Activated CD4-positive, alpha-beta T cell treated with anti-CD3 and anti-CD28 coated beads, Interleukin-2, amount 50 U/mL, for 4 hours (primary cell): ENCODE results near the gene WASHC4.
"Not testable (repeated sequence)": the region's sequence is repeated elsewhere in the genome, so short reads cannot be mapped to it uniquely, and the experiment has no call there.

ENCODE experiments used
- DNase-seq, 2 experiments: peaks; one replicate each; pipeline ENCODE4 v3.0.0-alpha.2; 2020

Gene WASHC4

DNA sequence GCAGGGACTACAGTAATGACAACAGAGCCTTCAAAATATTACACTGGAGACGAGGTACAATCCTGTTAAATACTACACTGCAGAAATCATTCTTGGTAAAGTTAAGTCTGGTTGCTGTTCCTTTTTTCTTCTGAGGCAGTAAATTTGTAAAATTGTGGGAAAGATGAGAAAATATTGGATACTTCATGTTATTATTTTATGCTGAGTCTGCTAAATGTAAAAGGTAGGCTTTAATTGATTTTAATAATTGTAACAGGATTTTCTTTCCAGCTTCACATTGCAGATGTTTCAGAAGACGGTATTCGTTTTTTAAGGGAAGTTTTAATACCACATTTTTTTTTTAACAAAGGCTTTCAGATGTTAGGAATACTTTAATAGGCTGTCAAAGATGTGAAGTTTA is 62.6 kb downstream of the WASHC4 start:
- DNase-seq = no peak

GRCh38 chr12:105171691-105172436 is 64.3 kb downstream of the WASHC4 start:
- no peak for DNase-seq

GRCh38 chr12:105175397-105175990 is 68.0 kb downstream of the WASHC4 start:
- DNase-seq = no peak

GRCh38 chr12:105177208-105177607 is 69.7 kb downstream of the WASHC4 start:
- no peak for DNase-seq

DNA sequence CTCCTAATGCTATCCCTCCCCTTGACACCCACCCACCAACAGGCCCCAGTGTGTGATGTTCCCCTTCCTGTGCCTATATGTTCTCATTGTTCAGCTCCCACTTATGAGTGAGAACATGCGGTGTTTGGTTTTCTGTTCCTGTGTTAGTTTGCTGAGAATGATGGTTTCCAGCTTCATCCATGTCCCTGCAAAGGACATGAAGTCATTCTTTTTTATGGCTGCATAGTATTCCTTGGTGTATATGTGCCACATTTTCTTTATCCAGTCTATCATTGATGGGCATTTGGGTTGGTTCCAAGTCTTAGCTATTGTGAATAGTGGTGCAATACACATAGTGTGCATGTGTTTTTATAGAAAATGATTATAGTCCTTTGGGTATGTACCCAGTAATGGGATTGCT is 71.6 kb downstream of the WASHC4 start:
- DNase-seq = not testable (repeated sequence)

- DNase-seq = not testable (repeated sequence)
These were observed 75.9 kb downstream of the WASHC4 start for GRCh38 chr12:105183406-105183805.

- not testable (repeated sequence) for DNase-seq
These were observed 76.4 kb downstream of the WASHC4 start for GRCh38 chr12:105183976-105184375.

DNA sequence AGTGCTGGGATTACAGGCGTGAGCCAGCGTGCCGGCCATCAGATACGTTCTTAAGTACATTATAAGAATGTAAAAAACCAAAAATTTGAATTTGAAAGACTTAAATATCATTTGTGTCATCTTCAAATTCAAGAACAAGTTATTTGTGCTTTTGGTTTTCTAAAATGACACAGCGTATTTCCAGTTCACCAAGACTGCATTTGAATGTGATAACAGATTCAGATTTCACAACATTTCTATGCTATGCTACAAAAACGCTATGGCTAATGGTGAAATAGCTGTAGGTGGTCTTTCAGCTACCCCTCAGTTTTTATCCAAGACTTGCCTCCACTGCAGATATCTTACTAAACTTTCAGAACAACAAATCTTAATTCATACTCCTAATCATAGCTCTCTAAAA is 81.8 kb downstream of the WASHC4 start:
- DNase-seq = no peak

- no peak for DNase-seq
These were observed 83.0 kb downstream of the WASHC4 start for GRCh38 chr12:105190530-105190929.

DNA sequence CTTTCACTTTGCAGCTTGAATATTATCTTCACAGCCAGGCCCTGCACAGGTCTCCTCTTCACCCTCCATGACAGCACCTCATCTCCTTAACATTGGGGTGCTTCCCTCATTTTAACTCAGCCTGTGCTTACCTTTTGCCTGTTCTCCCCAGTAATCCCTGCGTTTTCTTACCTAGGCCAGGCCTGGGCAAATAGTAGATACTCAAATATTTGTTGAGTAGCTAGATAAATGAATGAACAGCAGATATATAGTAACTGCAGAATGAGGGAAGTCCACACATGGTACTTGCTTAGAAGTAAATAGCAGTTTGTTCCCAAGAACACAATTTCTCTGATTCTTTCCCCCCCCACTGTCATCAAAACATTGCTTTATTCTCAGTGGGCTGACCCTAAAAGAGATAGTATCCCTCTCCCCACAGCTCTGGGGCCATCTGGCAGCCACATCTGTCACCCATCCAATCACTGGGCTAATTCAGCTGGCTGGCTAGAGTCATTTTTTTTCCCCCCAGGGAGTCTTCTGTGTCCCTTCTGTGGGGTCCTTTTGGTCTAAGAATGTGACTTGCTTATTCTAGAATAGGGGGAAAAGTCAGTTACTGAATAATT is 85.2 kb downstream of the WASHC4 start:
- DNase-seq = no peak

DNA sequence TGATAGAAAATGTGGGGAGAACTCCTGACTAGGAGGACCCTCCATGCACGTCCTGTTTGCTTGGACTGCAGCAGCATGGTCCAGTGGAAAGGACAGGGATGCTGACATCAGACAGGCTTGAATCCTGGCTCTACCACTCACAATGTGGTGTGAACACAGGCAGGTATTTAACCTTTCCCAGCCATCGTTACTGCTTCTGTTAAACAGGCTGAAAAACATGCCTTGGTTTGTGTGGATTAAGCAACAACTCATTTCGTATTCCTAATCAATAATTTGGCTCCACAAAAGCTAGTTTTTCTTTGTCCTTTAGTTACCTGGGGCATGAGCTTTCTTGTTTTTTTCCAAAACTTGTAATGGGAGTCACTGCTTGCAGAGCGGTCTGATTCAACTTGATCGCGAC is 87.4 kb downstream of the WASHC4 start:
- no peak for DNase-seq

GRCh38 chr12:105196090-105196489 is 88.6 kb downstream of the WASHC4 start:
- no peak for DNase-seq

- DNase-seq = no peak
These were observed 91.4 kb downstream of the WASHC4 start for GRCh38 chr12:105198961-105199360.

DNA sequence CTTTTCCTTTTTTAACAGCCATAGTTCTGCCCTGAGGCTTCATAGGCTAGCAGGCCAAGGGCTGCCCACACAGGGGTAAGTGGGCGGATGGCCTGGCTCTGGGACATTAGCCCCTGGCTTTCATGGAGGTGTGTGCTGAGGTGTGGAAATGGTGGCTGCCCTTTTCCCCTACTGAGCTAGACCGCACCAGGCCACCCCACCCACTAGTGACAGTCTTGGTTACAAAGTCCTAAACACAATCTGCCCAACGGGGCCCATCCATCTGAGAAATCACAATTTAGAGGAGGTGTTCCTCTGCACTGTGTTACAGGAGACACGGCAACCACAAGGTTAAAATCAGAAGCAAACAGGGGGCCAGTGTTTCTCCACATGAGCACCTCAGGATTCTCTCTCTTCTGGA is 92.9 kb downstream of the WASHC4 start:
- no peak for DNase-seq

GRCh38 chr12:105201299-105201698 is 93.8 kb downstream of the WASHC4 start:
- no peak for DNase-seq

GRCh38 chr12:105202202-105202601 is 94.7 kb downstream of the WASHC4 start:
- DNase-seq = no peak

DNA sequence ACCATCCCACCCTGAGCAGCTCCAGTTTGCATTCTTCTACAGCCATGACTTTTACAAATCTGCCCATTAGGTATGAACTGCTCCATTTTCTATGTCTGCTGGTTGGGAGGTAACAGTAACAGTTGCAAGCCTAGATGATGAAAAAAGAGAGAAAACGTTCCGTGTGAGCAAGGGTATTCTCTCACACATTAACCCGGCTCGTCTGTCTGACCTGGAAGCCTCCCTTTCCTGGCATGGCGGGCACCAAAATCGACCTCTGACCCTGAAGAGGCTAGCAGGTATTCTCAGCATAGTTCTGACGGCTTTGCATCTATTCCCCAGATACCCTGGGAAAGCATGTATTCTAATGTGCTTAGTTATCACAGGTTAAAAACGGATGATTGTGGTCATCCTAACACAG is 96.6 kb downstream of the WASHC4 start:
- no peak for DNase-seq

DNA sequence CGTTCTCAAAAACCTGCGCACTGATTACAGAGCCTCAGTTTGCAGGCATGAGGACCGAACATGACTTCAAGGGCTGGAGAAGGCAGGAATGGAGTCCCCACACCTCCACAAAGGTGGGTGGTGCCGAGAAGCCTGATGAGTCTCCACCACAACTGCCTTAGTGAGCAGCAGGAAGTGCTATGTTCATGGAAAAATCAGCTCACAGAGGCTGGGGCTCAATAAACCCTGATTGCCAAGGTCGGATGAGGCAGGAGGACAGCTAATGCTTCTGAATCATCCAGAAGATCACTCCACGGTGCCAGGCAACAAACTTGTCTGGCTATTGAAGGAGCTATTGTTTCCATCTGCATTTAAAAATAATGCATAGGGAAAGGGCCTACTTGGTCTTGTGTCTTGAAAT is 97.4 kb downstream of the WASHC4 start:
- peak in 1 of 2 experiments; percentile 3 for DNase-seq

DNA sequence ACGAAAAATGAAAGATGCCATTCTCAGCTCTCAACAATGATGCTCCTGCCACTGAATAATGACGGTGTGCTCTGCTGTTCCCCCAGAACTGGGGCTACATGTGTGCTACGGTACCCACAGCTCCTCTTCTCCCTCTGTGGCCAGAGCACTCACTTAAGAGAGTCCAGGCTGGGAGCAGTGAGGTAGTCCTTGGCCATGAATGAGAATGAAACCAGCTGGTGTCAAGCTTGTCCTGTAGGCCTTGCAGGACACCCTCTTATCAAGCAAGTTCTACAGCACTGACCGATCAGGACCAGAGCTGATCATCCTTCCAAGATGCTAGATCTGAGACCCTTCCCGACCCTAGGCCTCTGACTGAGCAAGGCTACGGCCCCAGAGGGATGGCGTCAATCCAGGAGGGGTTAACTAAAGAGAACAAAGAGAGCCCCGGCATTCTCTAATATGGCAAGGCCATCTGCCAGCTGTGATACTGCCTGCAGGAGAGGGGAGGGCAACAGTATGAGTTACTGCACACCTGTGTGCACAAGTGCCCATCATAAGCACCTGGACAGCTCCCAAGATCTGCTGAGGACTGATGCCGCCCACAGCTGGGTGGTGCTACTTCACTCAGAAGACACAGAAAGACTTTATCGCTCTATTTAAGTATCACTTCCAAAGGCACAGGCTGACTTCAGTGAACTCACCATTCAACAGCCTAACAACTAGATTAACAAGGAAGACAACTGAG is 98.0 kb downstream of the WASHC4 start:
- no peak for DNase-seq

- DNase-seq = no peak
These were observed 99.3 kb downstream of the WASHC4 start for GRCh38 chr12:105206686-105207374.

DNA sequence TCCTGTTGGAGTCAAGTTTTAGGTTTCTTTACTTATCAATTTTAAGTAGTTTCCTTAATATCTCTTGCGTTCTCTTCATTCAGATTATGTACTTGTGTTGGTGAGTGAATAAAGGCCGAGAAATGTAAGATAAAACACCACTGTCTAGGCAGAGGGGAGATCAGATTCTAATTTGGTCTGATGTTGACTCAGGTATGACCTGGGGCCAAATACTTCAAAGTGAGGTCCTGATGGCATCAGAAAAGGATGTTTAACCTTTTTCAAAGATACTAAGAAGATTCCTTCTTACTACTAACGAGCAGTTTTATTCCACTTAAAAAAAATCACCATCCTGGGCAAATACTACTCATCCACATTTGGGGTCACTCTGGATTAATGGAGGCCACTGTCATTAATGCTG is 101.6 kb downstream of the WASHC4 start:
- no peak for DNase-seq

GRCh38 chr12:105212438-105212837 is 104.9 kb downstream of the WASHC4 start:
- DNase-seq = no peak

GRCh38 chr12:105214148-105214547 is 106.6 kb downstream of the WASHC4 start:
- DNase-seq = no peak
